ENCODE measurements around the gene DLGAP5. TPM values are rescaled to one million over a fixed set of nuclear protein-coding genes. Genes with fewer than 3 reads are reported as not detected.

Gene DLGAP5
- total RNA-seq, 1 experiment from 2014 or later = 118 TPM

DNA sequence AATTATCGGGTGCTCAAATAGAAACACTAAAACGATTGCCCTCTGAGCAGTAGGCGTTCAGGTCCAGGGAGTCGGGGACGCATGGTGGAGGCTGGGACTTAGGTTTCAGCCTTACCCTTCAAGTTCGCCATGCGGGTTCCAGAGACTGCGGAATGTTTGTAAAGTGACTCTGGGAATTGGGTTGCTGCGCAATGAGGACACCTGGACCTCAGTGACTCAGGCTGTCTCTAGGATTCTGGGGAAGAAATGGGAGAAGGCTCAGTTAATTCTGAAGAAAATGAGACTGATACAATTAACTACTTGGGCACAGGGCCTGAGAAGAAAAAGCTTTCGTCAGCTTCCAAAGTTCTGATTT lies 61.2 kb downstream of the DLGAP5 start:
- peak; percentile 59 for DNase-seq
- WGBS (ENCODE audit: extremely low coverage, insufficient read length, low lambda C conversion rate) = no CpG with 5 or more reads among the region's 10 CpGs
- TF ChIP-seq, protein P1, sequence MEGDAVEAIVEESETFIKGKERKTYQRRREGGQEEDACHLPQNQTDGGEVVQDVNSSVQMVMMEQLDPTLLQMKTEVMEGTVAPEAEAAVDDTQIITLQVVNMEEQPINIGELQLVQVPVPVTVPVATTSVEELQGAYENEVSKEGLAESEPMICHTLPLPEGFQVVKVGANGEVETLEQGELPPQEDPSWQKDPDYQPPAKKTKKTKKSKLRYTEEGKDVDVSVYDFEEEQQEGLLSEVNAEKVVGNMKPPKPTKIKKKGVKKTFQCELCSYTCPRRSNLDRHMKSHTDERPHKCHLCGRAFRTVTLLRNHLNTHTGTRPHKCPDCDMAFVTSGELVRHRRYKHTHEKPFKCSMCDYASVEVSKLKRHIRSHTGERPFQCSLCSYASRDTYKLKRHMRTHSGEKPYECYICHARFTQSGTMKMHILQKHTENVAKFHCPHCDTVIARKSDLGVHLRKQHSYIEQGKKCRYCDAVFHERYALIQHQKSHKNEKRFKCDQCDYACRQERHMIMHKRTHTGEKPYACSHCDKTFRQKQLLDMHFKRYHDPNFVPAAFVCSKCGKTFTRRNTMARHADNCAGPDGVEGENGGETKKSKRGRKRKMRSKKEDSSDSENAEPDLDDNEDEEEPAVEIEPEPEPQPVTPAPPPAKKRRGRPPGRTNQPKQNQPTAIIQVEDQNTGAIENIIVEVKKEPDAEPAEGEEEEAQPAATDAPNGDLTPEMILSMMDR (conservative IDR thresholded peaks at IDR 0.05) = no peak
- H3K56ac ChIP-seq (ENCODE audit: insufficient read length, low read depth, low read length) = no peak overlapping the region
- Mint-ChIP-seq H3K27ac (no peak overlapping the region), H3K4me1 (peaks cover 5 to 9% of the 10 kb centered on the region in 2 experiments), H3K4me3 (peak overlapping the region; percentile 61 to 76), H3K9me3 (no peaks in the 10 kb centered on the region), H3K27me3 (ENCODE audit: low read depth) (peaks cover 61% of the 10 kb centered on the region), H3K36me3 (ENCODE audit: insufficient read depth in 1 of 3, low read depth in 3 of 3) (no peaks in the 10 kb centered on the region)
- H4K8ac ChIP-seq (replicated peaks; ENCODE audit: insufficient read length, low read depth, low read length) = no peak overlapping the region
- no peak overlapping the region for H3T11ph ChIP-seq (ENCODE audit: low read length)
- no peaks in the 10 kb centered on the region for H3K79me2 ChIP-seq (ENCODE audit: insufficient read depth, low read length)
- peak overlapping the region; percentile 86 for H3K4me2 ChIP-seq (ENCODE audit: insufficient read depth, insufficient read length, low read length)
- no peak overlapping the region for H3K23ac ChIP-seq (ENCODE audit: insufficient read length, low read depth, low read length)
- H4K91ac ChIP-seq (ENCODE audit: insufficient read length, low read depth, low read length) = no peak overlapping the region
- H3K4ac ChIP-seq (ENCODE audit: low read depth, low read length) = no peak overlapping the region
- H2BK20ac ChIP-seq (ENCODE audit: low read depth, low read length, poor library complexity, severe bottlenecking) = no peak overlapping the region
- H3K4me1 ChIP-seq (ENCODE audit: insufficient read depth, low read length) = no peaks in the 10 kb centered on the region
- H2BK15ac ChIP-seq (ENCODE audit: low read depth, low read length) = no peak overlapping the region
- no peak overlapping the region for H3K9ac ChIP-seq (ENCODE audit: extremely low read depth, insufficient read length, low read length)
- H3K27me3 ChIP-seq (ENCODE audit: insufficient read depth, low read length) = peaks cover 6% of the 10 kb centered on the region; the same call in 1 of the 2 replicates
- no peak overlapping the region for H2AK5ac ChIP-seq (ENCODE audit: insufficient read length, low read length)
- H2BK5ac ChIP-seq (ENCODE audit: insufficient read length, low read length) = no peak overlapping the region
- H3K18ac ChIP-seq (ENCODE audit: insufficient read length, low read depth, low read length) = no peak overlapping the region
- H4K5ac ChIP-seq (ENCODE audit: insufficient read length, low read depth, low read length) = no peak overlapping the region
- no peak overlapping the region for H2BK120ac ChIP-seq (ENCODE audit: low read depth, low read length, poor library complexity, severe bottlenecking)
- no peaks in the 10 kb centered on the region for H4K20me1 ChIP-seq (ENCODE audit: control insufficient read depth, insufficient read depth, insufficient read length)
- no peaks in the 10 kb centered on the region for H3K79me1 ChIP-seq (ENCODE audit: insufficient read depth, low read depth, low read length, poor library complexity, severe bottlenecking)
- H3K14ac ChIP-seq (ENCODE audit: insufficient read depth, low read length) = no peak overlapping the region; the same call in 1 of the 2 replicates
- no peaks in the 10 kb centered on the region for H3K9me3 ChIP-seq (ENCODE audit: control insufficient read depth, low read depth, low read length)
- H3K27ac ChIP-seq (ENCODE audit: insufficient read length, low read depth, low read length) = no peak overlapping the region
- no peak overlapping the region for H2BK12ac ChIP-seq (ENCODE audit: insufficient read length, low read depth, low read length)
- peaks cover 12% of the 10 kb centered on the region for H3K23me2 ChIP-seq (ENCODE audit: insufficient read length, low read depth, low read length, poor library complexity, severe bottlenecking)
- H2AFZ ChIP-seq (ENCODE audit: low read length) = no peak overlapping the region

Data from H9 (cell line).